Osteoblast (primary cell): Measurements from ENCODE around the gene TTLL1. TPM values are rescaled to one million over a fixed set of nuclear protein-coding genes. Genes with fewer than 3 reads are reported as not detected.

Experiments used
- DNase-seq: peaks from one replicate; pipeline ENCODE4 v3.0.0; 2011; ENCODE audit warnings: low spot score, mixed read lengths; ENCODE audit not compliant: insufficient read length; ENCODE audit errors: missing footprints
- H2AFZ ChIP-seq: 2 replicates; pipeline ENCODE4 v1.6.0; 2011; ENCODE audit warnings: mild to moderate bottlenecking, low read length
- H3K27ac ChIP-seq: 2 replicates; pipeline ENCODE4 v1.5.1; 2011; ENCODE audit warnings: mild to moderate bottlenecking, low read depth, low read length, moderate library complexity
- H3K27me3 ChIP-seq: 2 replicates; pipeline ENCODE4 v1.6.0; 2012; ENCODE audit warnings: mild to moderate bottlenecking, control low read depth, inconsistent platforms, low read length, moderate library complexity; ENCODE audit not compliant: insufficient read depth
- H3K36me3 ChIP-seq: 2 replicates; pipeline ENCODE4 v1.5.1; 2011; ENCODE audit warnings: mild to moderate bottlenecking, low read length, control low read depth, moderate library complexity; ENCODE audit not compliant: insufficient read depth
- H3K4me1 ChIP-seq: 2 replicates; pipeline ENCODE4 v1.5.1; 2011; ENCODE audit warnings: mild to moderate bottlenecking, low read length, control low read depth, moderate library complexity; ENCODE audit not compliant: insufficient read depth
- H3K4me2 ChIP-seq: 2 replicates; pipeline ENCODE4 v1.6.0; 2011; ENCODE audit warnings: mild to moderate bottlenecking, low read length; ENCODE audit not compliant: insufficient read depth
- H3K4me3 ChIP-seq: fragments of 200-600 bp; sonication (generic); 3 replicates; pipeline ENCODE4 v1.5.1; 2012; ENCODE audit warnings: mild to moderate bottlenecking, low read length, inconsistent platforms; ENCODE audit not compliant: insufficient read depth
- H3K79me2 ChIP-seq: 2 replicates; pipeline ENCODE4 v1.6.0; 2012; ENCODE audit warnings: mild to moderate bottlenecking, low read length, control low read depth, inconsistent platforms; ENCODE audit not compliant: insufficient read depth
- H3K9me3 ChIP-seq: 2 replicates; pipeline ENCODE4 v1.5.1; 2011; ENCODE audit warnings: low read depth, low read length, control low read depth
- H4K20me1 ChIP-seq: 2 replicates; pipeline ENCODE4 v1.6.0; 2012; ENCODE audit warnings: mild to moderate bottlenecking, low read length, control low read depth; ENCODE audit not compliant: insufficient read depth
- total RNA-seq: library from RNA; depleted of rRNA; stranded (reverse); fragments of >200 nt; gene quantifications from 2 replicates; pipeline ENCODE4 v1.2.3, GENCODE V29; 2012
- TF ChIP-seq, protein P1 (sequence below): IDR thresholded peaks from 2 replicates; pipeline ENCODE4 v1.5.1; 2011; ENCODE audit warnings: mild to moderate bottlenecking, low read depth, low read length, moderate library complexity; ENCODE audit errors: extremely low read depth

Gene TTLL1
- total RNA-seq, 1 donor = 15.9 TPM

DNA sequence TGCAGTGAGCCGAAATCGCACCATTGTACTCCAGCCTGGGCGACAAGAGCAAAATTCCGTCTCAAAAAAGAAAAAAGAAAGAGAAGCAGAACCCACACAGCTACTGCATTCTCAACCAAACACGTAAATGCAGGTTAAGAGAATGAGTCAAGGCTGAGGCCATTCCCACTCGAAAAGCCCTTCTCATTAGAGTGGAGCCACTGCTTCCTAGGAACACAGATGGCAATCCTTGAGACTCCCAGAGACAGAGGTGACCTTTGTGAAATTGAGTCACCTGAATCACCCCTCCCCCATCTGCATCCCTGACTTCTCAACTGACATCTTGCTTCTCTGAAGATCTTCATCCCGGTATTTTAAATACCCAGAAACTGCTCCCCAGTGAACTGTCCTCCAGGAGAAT, 82.4 kb downstream of the TTLL1 start:
- Histone ChIP-seq H2AFZ (no peak overlapping the region), H3K4me2 (no peak overlapping the region), H3K4me1 (peaks cover 57% of the 10 kb centered on the region), H3K79me2 (peaks cover 95% of the 10 kb centered on the region), H3K27me3 (no peaks in the 10 kb centered on the region), H3K9me3 (no peaks in the 10 kb centered on the region), H3K27ac (no peak overlapping the region), H3K36me3 (no peaks in the 10 kb centered on the region), H4K20me1 (peaks cover 19% of the 10 kb centered on the region), H3K4me3 (no peak overlapping the region)
- TF ChIP-seq, protein P1, sequence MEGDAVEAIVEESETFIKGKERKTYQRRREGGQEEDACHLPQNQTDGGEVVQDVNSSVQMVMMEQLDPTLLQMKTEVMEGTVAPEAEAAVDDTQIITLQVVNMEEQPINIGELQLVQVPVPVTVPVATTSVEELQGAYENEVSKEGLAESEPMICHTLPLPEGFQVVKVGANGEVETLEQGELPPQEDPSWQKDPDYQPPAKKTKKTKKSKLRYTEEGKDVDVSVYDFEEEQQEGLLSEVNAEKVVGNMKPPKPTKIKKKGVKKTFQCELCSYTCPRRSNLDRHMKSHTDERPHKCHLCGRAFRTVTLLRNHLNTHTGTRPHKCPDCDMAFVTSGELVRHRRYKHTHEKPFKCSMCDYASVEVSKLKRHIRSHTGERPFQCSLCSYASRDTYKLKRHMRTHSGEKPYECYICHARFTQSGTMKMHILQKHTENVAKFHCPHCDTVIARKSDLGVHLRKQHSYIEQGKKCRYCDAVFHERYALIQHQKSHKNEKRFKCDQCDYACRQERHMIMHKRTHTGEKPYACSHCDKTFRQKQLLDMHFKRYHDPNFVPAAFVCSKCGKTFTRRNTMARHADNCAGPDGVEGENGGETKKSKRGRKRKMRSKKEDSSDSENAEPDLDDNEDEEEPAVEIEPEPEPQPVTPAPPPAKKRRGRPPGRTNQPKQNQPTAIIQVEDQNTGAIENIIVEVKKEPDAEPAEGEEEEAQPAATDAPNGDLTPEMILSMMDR = no peak
- peak; percentile 27 for DNase-seq

DNA sequence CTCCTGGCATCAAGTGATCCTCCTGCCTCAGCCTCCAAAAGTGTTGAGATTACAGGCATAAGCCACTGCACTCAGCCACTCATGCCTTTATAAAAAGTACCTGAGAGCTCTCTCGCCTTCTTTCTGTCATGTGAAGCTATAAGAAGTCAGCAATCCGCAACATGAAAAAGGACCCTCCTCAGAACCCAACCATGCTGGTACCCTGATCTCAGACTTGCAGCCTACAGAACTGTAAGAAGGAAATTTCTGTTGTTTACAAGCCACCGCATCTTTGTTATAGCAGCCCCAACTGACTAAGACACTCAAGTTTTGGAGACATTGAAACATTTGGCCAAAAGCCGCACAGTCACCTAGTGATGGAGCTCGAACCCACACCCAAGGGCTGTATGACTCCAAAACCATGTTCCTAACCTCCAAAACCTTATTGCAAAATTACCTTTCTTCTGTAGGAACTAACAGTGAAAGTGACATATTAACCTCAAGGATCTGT, 83.1 kb downstream of the TTLL1 start:
- Histone ChIP-seq H3K4me1 (peaks cover 64% of the 10 kb centered on the region), H3K9me3 (no peaks in the 10 kb centered on the region), H3K4me2 (no peak overlapping the region), H3K4me3 (no peak overlapping the region), H4K20me1 (peaks cover 14% of the 10 kb centered on the region), H2AFZ (no peak overlapping the region), H3K27me3 (no peaks in the 10 kb centered on the region), H3K27ac (no peak overlapping the region), H3K79me2 (peaks cover 95% of the 10 kb centered on the region), H3K36me3 (no peaks in the 10 kb centered on the region)
- TF ChIP-seq, protein P1 = no peak
- no peak for DNase-seq

DNA sequence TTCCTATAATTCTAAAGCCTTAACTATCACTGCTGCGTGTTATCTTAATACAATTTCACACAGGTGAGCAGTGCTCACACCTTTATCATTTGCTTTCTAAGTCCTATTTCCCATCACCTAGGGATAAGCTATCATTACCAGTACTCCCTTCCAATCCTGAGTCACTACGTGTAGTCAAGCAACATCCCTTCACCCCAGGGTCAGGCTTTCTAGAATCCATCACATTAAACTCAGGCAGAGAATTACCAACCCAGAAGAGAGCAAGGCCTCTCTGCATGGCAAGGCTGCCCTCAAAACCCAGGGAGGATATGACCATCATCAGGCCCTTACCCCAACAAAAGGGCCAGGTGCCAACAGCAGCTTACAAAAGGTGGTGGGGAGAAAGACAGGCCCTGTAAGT, 84.1 kb downstream of the TTLL1 start:
- H3K4me2 ChIP-seq = peak overlapping the region; percentile 3

DNA sequence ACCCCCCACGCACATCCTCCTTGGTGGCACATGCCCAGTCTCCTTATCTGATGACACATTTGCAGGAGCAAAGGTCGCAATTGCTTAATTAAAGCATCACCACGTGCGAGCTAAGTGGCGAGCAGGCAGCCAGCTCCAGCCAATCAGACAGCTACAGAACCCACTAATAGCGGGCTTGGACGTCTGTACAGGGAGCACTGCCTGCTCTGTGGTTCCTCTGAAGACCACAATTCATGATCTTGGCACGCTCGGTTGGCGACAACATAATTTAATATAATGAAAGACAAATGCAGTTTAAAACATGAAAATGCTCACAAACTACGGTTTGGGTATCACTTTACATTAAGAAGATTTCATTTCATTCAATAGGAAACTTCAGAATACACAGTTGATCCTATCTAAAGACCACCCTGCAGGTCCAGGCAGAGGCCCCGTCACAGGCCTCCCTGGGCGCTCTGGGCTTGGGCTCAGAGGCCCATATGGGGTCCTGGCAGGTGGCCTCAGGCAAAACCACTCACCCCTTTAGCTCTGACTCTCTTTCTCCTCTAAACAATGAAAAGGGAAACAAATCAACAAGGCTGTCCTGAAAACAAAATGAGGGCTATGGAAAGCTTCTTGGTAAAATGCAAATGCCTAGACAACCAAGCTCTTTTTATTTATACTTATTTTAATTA, 84.7 kb downstream of the TTLL1 start:
- peak overlapping the region; percentile 54 for H3K4me2 ChIP-seq
- no peaks in the 10 kb centered on the region for H3K27me3 ChIP-seq
- TF ChIP-seq, protein P1 = no peak
- peak; percentile 61 for DNase-seq
- H3K27ac ChIP-seq = peak overlapping the region; percentile 80
- peaks cover 19% of the 10 kb centered on the region for H4K20me1 ChIP-seq
- peak overlapping the region; percentile 16 for H3K4me3 ChIP-seq
- no peaks in the 10 kb centered on the region for H3K9me3 ChIP-seq
- no peaks in the 10 kb centered on the region for H3K36me3 ChIP-seq
- H3K79me2 ChIP-seq = peaks cover 95% of the 10 kb centered on the region
- peaks cover 79% of the 10 kb centered on the region for H3K4me1 ChIP-seq
- H2AFZ ChIP-seq = no peak overlapping the region

More for the DNA sequence above, 84.1 kb downstream of the TTLL1 start:
- no peak overlapping the region for H2AFZ ChIP-seq
- H3K9me3 ChIP-seq = no peaks in the 10 kb centered on the region
- peaks cover 16% of the 10 kb centered on the region for H4K20me1 ChIP-seq
- peak; percentile 27 for DNase-seq
- H3K4me1 ChIP-seq = peaks cover 74% of the 10 kb centered on the region
- TF ChIP-seq, protein P1 = no peak
- H3K27ac ChIP-seq = peak overlapping the region; percentile 80
- H3K79me2 ChIP-seq = peaks cover 95% of the 10 kb centered on the region
- H3K36me3 ChIP-seq = no peaks in the 10 kb centered on the region
- no peaks in the 10 kb centered on the region for H3K27me3 ChIP-seq
- no peak overlapping the region for H3K4me3 ChIP-seq
